GM19025 (cell line): ENCODE data around the gene AHDC1.

Experiments
- ATAC-seq: cut with Tn5 transposase; IDR thresholded peaks from one replicate; pipeline ENCODE4 v1.9.1; 2021; ENCODE audit warnings: mild to moderate bottlenecking, low read depth, moderate library complexity; ENCODE audit not compliant: unreplicated experiment

The AHDC1 gene

GRCh38 chr1:27568300-27569087 lies 35.5 kb downstream of the AHDC1 start:
- ATAC-seq, result peak; percentile 88

DNA sequence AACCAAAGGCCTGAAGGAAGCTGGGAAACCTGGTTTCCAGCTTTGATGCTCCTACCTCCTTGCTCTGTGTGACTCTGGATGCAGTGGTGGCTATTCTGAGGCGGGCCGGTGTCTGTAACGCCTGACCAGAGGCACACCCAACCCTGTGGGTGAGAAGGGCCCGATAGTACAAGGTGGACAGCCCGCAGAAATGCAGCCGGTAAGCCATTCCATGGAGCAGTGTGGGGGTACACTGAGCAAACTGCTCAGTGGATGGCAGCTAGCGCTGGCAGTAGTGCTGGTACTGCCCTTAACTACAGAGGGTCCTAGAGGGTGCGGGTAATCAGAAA lies 36.0 kb downstream of the AHDC1 start:
- ATAC-seq, result no peak

DNA sequence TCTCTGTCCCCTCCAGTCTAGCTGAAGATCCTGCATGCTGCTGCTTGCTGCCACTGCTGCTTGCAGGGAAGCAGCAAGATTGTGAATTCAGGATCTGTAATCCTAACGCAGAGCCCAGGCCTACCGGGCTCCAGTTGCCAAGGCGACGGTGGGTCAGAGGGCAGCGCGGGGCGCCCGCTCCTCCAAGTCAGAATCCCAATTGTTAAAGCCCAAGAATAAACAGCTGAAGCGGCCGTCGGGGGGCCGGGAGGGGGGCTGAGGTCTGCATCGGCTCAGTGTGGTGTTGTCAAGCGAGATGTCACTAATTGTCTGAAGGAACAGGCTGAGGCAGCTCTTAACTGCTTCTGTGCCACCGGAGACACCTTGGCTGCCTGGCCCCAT lies 36.8 kb downstream of the AHDC1 start:
- no peak for ATAC-seq

GRCh38 chr1:27566462-27567145 lies 37.3 kb downstream of the AHDC1 start:
- no peak for ATAC-seq

DNA sequence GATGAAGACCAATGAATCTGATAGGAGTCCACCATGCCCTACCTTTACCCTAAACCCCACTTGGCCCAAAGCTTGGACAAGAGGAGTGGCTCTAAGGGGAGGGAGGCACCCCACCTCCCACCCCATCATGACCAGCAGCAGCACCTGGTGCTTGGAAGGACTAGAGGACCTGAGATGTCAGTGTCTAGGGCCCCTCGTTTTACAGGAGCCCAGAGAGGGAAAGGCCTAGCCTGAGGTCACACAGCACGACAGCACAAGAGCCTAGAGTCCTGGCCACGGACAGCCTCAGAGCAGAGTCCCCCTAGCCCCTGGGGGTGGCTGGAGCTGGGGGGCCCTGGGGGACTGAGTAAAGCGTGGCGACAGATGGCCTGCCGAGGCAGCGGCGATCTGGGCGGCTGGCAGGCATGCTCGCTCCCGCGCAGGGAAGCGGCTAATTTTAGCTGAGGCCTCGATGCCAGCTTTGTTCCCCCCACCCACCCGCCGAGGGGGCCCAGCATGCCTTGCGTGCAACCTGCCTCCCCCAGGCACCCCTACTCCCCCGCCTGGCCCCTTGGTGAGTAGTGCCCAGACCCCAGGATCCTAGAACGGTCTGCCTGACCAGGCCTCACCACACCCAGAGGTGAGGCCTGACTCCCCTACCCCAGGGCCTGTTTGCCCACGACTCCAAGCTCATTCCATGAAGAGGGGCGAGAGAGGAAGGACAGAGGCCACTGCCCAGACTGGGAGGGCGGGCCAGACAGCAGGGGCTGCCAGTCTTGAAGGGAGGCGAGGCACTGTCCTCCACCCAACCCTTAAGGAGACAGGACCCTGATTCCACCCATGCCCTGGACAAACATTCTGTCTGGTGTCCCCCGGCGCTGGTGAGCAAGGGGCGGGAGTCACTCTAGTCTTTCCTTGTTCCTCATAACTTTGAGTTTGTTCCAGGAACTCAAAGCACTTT lies 39.0 kb downstream of the AHDC1 start:
- no peak for ATAC-seq

DNA sequence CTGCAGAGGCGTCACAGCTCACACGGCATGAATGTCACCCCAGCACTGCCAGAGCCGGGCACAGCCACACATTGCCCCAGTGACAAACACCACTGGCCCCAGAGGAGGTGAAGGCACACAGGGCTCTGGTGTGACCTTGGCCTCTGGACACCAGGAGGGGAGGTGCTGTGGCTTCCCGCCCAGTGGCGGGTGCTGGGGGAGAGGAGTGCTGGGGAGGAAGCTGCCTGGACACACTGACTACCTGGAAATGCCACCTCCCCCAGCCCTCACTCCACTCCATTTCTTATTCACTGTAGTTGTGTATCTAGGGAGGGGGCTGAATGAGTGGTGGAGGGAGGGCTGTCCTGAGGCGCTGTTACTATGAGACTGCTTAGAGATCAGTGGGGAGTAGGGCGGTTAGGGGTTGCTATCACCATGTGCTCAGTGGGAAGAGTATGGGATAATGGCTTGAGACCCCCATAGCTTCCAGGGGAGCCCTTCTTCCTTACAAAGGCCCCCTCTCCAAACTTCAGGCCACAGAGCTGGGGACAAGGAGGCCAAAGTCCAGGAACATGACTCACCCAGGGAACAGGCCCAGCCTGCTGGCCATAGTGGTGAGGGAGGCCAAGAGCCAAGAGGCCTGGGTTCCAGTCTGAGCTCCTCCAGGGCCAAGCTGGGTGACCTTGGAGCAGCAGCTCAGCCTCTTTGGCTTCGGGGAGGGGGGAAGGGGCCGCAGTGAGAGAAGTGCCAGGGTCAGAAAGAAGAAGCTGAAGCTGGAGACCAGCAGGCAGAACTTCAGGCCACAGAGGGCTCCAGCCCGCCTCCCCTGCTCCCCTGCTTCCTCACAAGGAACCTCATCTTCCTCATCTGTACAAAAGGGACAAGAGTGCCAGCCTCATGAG lies 40.1 kb downstream of the AHDC1 start:
- ATAC-seq, result no peak

DNA sequence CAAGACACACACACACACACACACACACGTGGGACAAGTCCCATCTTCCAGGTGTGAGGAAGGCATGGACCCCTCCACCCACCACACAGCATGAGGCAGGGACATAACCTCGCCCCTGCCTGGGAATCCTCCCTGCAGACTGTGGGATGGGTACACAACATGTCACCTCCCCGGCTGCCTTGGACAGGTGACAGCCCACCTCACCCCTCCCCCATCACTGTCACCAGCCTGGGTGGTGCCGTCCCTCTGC lies 40.7 kb downstream of the AHDC1 start:
- ATAC-seq, result no peak

- no peak for ATAC-seq
Observed at GRCh38 chr1:27562534-27563340, 41.2 kb downstream of the AHDC1 start.

DNA sequence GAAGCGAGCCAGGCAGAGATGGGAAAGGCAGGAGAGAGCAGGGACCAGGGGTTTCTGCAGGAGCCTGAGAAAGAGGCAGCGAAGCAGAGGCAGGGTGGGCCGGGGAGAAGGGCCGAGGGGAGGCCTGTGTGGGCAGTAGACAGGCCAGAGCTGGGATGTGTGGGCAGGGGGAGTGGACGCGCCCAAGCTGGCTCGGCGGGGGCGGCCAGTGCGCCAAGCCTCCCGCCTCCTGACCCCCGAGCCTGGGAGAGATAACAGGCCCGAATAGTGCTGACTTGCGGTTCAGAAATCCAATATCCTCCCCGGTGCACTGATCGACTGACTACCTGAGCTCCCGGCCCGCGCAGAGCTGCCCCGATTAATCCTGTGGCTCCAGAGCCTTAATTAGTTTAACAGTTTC lies 41.9 kb downstream of the AHDC1 start:
- no peak for ATAC-seq

- ATAC-seq, result no peak
Observed at GRCh38 chr1:27561124-27561899, 42.6 kb downstream of the AHDC1 start.

- ATAC-seq, result no peak
Observed at GRCh38 chr1:27560268-27561123, 43.4 kb downstream of the AHDC1 start.

- no peak for ATAC-seq
Observed at GRCh38 chr1:27559466-27560030, 44.4 kb downstream of the AHDC1 start.

GRCh38 chr1:27557596-27558340 lies 46.2 kb downstream of the AHDC1 start:
- ATAC-seq, result no peak

DNA sequence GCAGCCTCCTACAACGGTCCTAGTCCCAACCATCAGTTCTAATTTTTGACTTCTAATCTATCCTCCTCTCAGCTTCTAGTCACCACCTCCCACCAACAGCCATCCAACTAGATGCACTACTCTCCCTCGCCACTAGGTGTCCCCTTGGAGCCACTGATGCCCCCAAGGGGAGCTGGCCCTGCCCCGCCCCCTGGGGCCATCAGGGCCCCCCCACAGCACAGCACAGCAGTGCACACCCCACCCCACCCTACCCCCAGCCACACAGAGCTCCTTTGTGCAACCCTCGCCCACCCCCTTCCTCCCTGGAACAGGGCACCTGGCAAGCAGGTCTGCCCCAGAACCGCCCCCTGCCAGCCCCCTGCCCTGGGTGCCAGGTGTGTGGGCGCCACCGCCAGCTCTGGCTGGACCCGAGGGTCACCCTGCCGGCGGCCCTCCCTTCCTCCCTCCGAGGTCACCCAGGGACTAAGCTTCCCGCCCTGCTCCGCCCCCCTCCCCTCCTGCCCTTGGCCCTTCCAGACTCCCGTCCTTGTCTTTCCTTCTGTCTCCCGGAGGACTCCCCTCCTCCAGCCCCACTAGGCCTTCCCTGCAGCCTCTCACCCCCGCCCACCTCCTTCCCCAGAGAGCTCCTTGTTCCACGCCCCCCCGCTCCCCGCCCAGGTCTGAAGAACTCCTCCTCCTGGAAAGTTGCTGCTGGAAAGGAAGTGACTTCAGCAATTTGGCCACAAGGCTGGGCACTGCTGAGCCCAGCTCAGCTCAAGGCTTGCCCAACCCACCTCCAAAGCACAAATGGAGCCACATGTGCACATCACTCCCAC lies 47.0 kb downstream of the AHDC1 start:
- no peak for ATAC-seq

DNA sequence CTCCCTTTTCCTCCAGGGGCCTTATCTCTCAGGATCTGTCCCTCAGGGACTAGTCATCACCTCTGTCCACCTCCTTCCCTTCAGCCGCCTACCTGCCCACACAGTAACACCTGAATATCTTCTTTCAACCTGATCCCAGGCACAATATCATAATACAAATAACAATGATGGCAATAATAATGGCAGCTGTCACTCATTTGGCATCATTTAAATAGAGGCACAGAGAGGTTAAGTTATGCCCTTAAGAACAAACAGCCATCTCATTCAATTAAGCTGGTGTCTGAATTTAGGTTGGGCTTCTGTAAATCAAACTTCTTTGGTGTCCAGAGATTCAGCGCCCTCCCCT lies 47.5 kb downstream of the AHDC1 start:
- no peak for ATAC-seq

- no peak for ATAC-seq
Observed at GRCh38 chr1:27555700-27556424, 48.1 kb downstream of the AHDC1 start.
